ENCODE measurements around the gene PARVG.

- TF ChIP-seq POLR2A (IDR thresholded peaks at IDR 0.05; ENCODE audit: control extremely low read depth in 1 of 2, low read depth in 2 of 2, low read length in 2 of 2) = no peak
- TF ChIP-seq SIN3A (conservative IDR thresholded peaks at IDR 0.05 in 1 of 2, IDR thresholded peaks at IDR 0.05 in 1 of 2; ENCODE audit: low read depth in 1 of 2, low read length in 2 of 2) = no peak
Measured at GRCh38 chr22:44179196-44179988, 1.3 kb upstream of the PARVG start.
